MCF 10A (cell line): ENCODE data around the gene SGPP2. TPM values are rescaled to one million over a fixed set of nuclear protein-coding genes. Genes with fewer than 3 reads are reported as not detected.

Source experiments
- BruUV-seq: library from RNA; stranded (reverse); fragments of 400-500 nt; replicated peaks from 2 replicates; lab custom pipeline; 2021; lab: Mats Ljungman, UMichigan
- CTCF ChIA-PET: fragments of 300-600 bp; sonication (Branson Sonifier 250); formaldehyde crosslinking; extraction: SDS; loops from one replicate; lab custom pipeline; 2021; ENCODE audit warnings: antibody characterized with exemption, inconsistent platforms; lab: Yijun Ruan, JAX
- POLR2A ChIA-PET: fragments of 300-600, 350-650 bp; sonication (Branson Sonifier 250); formaldehyde crosslinking; extraction: SDS; loops from one replicate; lab custom pipeline; 2020; ENCODE audit warnings: antibody characterized with exemption, inconsistent platforms; lab: Yijun Ruan, JAX
- DNase-seq: peaks from one replicate; pipeline ENCODE4 v3.0.0-alpha.2; 2018; ENCODE audit not compliant: unreplicated experiment
- H3K27ac Mint-ChIP-seq: one replicate; pipeline ENCODE4 v1.8.0; 2022; ENCODE audit warnings: mild to moderate bottlenecking, low read depth, mixed read lengths; ENCODE audit not compliant: unreplicated experiment
- H3K27me3 Mint-ChIP-seq: one replicate; pipeline ENCODE4 v1.8.0; 2022; ENCODE audit warnings: mixed read lengths; ENCODE audit not compliant: insufficient read depth, unreplicated experiment
- H3K36me3 Mint-ChIP-seq: one replicate; pipeline ENCODE4 v1.8.0; 2022; ENCODE audit warnings: mild to moderate bottlenecking, moderate library complexity, mixed read lengths; ENCODE audit not compliant: insufficient read depth, unreplicated experiment
- H3K4me1 Mint-ChIP-seq: one replicate; pipeline ENCODE4 v1.8.0; 2022; ENCODE audit warnings: mixed read lengths; ENCODE audit not compliant: insufficient read depth, unreplicated experiment
- H3K4me3 Mint-ChIP-seq: one replicate; pipeline ENCODE4 v1.8.0; 2022; ENCODE audit warnings: mild to moderate bottlenecking, moderate library complexity, mixed read lengths; ENCODE audit not compliant: unreplicated experiment
- H3K9me3 Mint-ChIP-seq: one replicate; pipeline ENCODE4 v1.8.0; 2022; ENCODE audit warnings: mixed read lengths; ENCODE audit not compliant: unreplicated experiment
- CTCF ChIP-seq: fragments of 200-600 bp; IDR thresholded peaks from one replicate; pipeline ENCODE4 v1.8.0; 2022; ENCODE audit warnings: antibody characterized with exemption, mild to moderate bottlenecking; ENCODE audit not compliant: unreplicated experiment
- intact Hi-C: fragments of 100-400 bp; cut with micrococcal nuclease; formaldehyde crosslinking; loops from 2 replicates; pipeline ENCODE4 v1.14.1; 2022
- total RNA-seq: library from RNA; stranded (reverse); gene quantifications from 2 replicates; pipeline ENCODE4 v1.2.3, GENCODE V29; 2022

The SGPP2 gene
- total RNA-seq, 1 experiment from 2014 or later, result 47.4 TPM

GRCh38 chr2:222499226-222499625 lies 74.9 kb downstream of the SGPP2 start:
- H3K36me3 Mint-ChIP-seq, result peaks cover 79% of the 10 kb centered on the region
- POLR2A ChIA-PET, result interaction anchor here (0.6 to 1.6 kb wide), 3 partner anchors 11 to 181 kb away, joined by 3 to 5 read pairs (median 3); no protein-coding TSS in a partner anchor
- CTCF ChIA-PET, result no interaction called here
- H3K4me3 Mint-ChIP-seq, result peak overlapping the region; percentile 8
- H3K27ac Mint-ChIP-seq, result peak overlapping the region; percentile 52
- no peak for TF ChIP-seq CTCF
- no peaks in the 10 kb centered on the region for H3K9me3 Mint-ChIP-seq
- intact Hi-C loops, result no loop called here
- no peaks in the 10 kb centered on the region for H3K27me3 Mint-ChIP-seq
- BruUV-seq, result no TSS peak
- peaks cover 32% of the 10 kb centered on the region for H3K4me1 Mint-ChIP-seq
- peak; percentile 52 for DNase-seq

- Mint-ChIP-seq H3K27me3 (no peaks in the 10 kb centered on the region), H3K9me3 (no peaks in the 10 kb centered on the region), H3K36me3 (peaks cover 76% of the 10 kb centered on the region), H3K4me1 (peaks cover 11% of the 10 kb centered on the region), H3K27ac (no peak overlapping the region), H3K4me3 (no peak overlapping the region)
- CTCF ChIA-PET, result no interaction called here
- POLR2A ChIA-PET, result interaction anchor here (1.6 to 2.9 kb wide), 2 partner anchors 15 to 187 kb away, joined by 3 to 13 read pairs; no protein-coding TSS in a partner anchor
- intact Hi-C loops, result no loop called here
- no TSS peak for BruUV-seq
- no peak for DNase-seq
- no peak for TF ChIP-seq CTCF
These were observed 79.8 kb downstream of the SGPP2 start for GRCh38 chr2:222504191-222504590.

GRCh38 chr2:222504719-222505118 lies 80.4 kb downstream of the SGPP2 start:
- no peaks in the 10 kb centered on the region for H3K27me3 Mint-ChIP-seq
- peaks cover 76% of the 10 kb centered on the region for H3K36me3 Mint-ChIP-seq
- no TSS peak for BruUV-seq
- POLR2A ChIA-PET, result interaction anchor here (2.9 kb wide), 1 partner anchor 14 kb away, joined by 13 read pairs; no protein-coding TSS in a partner anchor
- no peak for TF ChIP-seq CTCF
- no peak overlapping the region for H3K4me3 Mint-ChIP-seq
- intact Hi-C loops, result no loop called here
- CTCF ChIA-PET, result interaction anchor here (0.6 kb wide), 1 partner anchor 480 kb away, joined by 3 read pairs; no protein-coding TSS in a partner anchor
- no peaks in the 10 kb centered on the region for H3K9me3 Mint-ChIP-seq
- H3K27ac Mint-ChIP-seq, result no peak overlapping the region
- peaks cover 6% of the 10 kb centered on the region for H3K4me1 Mint-ChIP-seq
- DNase-seq, result no peak

GRCh38 chr2:222506230-222506935 lies 82.0 kb downstream of the SGPP2 start:
- no peaks in the 10 kb centered on the region for H3K9me3 Mint-ChIP-seq
- peaks cover 79% of the 10 kb centered on the region for H3K36me3 Mint-ChIP-seq
- TF ChIP-seq CTCF, result no peak
- ChIA-PET POLR2A (interaction anchor here (0.6 to 3.8 kb wide), 3 partner anchors 11 to 48 kb away, joined by 3 to 30 read pairs (median 4); no protein-coding TSS in a partner anchor), CTCF (interaction anchor here (0.6 to 0.7 kb wide), 3 partner anchors 19 to 861 kb away, joined by 3 read pairs; no protein-coding TSS in a partner anchor)
- no peaks in the 10 kb centered on the region for H3K4me1 Mint-ChIP-seq
- intact Hi-C loops, result no loop called here
- no peak for DNase-seq
- BruUV-seq, result no TSS peak
- H3K27me3 Mint-ChIP-seq, result no peaks in the 10 kb centered on the region
- no peak overlapping the region for H3K4me3 Mint-ChIP-seq
- H3K27ac Mint-ChIP-seq, result no peak overlapping the region
